ENCODE results near the gene KCNJ9. TPM values are rescaled to one million over a fixed set of nuclear protein-coding genes. Genes with fewer than 3 reads are reported as not detected.

Gene KCNJ9
- total and polyA plus RNA-seq, 2 of the 4 experiments (the other 2 are of a cell fraction): not detected

DNA sequence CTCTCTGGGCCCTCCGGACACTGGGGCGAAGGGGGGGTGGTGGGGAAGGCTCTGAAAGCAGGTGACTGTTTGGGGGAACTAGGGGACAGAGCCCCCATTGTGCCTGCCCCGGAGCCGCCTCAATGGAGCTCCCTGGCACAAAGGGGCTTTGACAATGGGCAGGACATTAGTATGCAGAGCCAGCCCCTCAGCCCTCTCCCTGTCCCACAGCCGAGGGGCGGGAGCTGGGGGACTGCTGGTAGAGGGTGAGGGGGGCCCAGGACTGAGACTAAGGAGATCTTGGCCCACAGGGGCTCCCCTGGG is 19.2 kb upstream of the KCNJ9 start:
- Histone ChIP-seq H3K36me3 (ENCODE audit: control insufficient read depth, insufficient read depth, low read length) (no peaks in the 10 kb centered on the region), H4K91ac (ENCODE audit: insufficient read depth, low read depth, low read length) (no peak overlapping the region), H3K9me3 (ENCODE audit: control insufficient read depth, insufficient read depth, low read length) (no peaks in the 10 kb centered on the region), H3K4me1 (ENCODE audit: control insufficient read depth, insufficient read depth, low read length) (no peaks in the 10 kb centered on the region), H3K9me1 (ENCODE audit: insufficient read depth, low read length) (no peaks in the 10 kb centered on the region), H3K56ac (ENCODE audit: extremely low read depth, insufficient read depth, low read length) (no peak overlapping the region), H2BK5ac (ENCODE audit: low read depth, low read length, poor library complexity, severe bottlenecking) (no peak overlapping the region), H2AK5ac (ENCODE audit: low read depth, low read length) (no peak overlapping the region), H2BK20ac (ENCODE audit: low read depth, low read length) (no peak overlapping the region), H3K14ac (replicated peaks; ENCODE audit: low read depth, low read length) (no peak overlapping the region), H4K8ac (ENCODE audit: low read depth in 2 of 2, low read length in 2 of 2) (no peak overlapping the region), H3K27me3 (ENCODE audit: control insufficient read depth, insufficient read depth, low read length) (peaks cover 68% of the 10 kb centered on the region), H3K4ac (ENCODE audit: low read depth, low read length) (no peak overlapping the region), H4K5ac (ENCODE audit: low read depth, low read length) (no peak overlapping the region), H2BK120ac (ENCODE audit: low read depth, low read length) (no peak overlapping the region), H3K23ac (ENCODE audit: low read depth, low read length) (no peak overlapping the region), H4K20me1 (ENCODE audit: insufficient read depth, low read length) (no peaks in the 10 kb centered on the region), H3K4me3 (ENCODE audit: insufficient read depth, low read depth, low read length) (no peak overlapping the region), H3K27ac (ENCODE audit: insufficient read depth, low read length) (no peak overlapping the region), H3K79me1 (ENCODE audit: low read depth in 1 of 2, low read length in 2 of 2) (no peaks in the 10 kb centered on the region), H2AK9ac (replicated peaks; ENCODE audit: low read depth, low read length, poor library complexity) (no peak overlapping the region), H3K4me2 (ENCODE audit: low read depth, low read length) (no peak overlapping the region), H3K18ac (ENCODE audit: low read depth, low read length) (no peak overlapping the region), H2AFZ (replicated peaks; ENCODE audit: low read length, poor library complexity) (no peak overlapping the region), H2BK15ac (ENCODE audit: low read depth, low read length) (no peak overlapping the region), H3K9ac (ENCODE audit: low read depth, low read length) (no peak overlapping the region)
- intact Hi-C loops (cut with micrococcal nuclease): no loop called here
- CTCF ChIA-PET: no interaction called here
- dilution Hi-C loops (cut with HindIII; ENCODE audit: low sequenced_read_pairs, unreplicated experiment): no loop called here
- ATAC-seq (ENCODE audit: low read depth) (no peak), DNase-seq (no peak)
- in situ Hi-C loops (cut with MboI; ENCODE audit: low sequenced_read_pairs): no loop called here
- POLR2A ChIA-PET (ENCODE audit: unreplicated experiment): no interaction called here
- no peak for TF ChIP-seq RFX5 (IDR thresholded peaks at IDR 0.05; ENCODE audit: low read depth, low read length)
- TF ChIP-seq, protein P1, sequence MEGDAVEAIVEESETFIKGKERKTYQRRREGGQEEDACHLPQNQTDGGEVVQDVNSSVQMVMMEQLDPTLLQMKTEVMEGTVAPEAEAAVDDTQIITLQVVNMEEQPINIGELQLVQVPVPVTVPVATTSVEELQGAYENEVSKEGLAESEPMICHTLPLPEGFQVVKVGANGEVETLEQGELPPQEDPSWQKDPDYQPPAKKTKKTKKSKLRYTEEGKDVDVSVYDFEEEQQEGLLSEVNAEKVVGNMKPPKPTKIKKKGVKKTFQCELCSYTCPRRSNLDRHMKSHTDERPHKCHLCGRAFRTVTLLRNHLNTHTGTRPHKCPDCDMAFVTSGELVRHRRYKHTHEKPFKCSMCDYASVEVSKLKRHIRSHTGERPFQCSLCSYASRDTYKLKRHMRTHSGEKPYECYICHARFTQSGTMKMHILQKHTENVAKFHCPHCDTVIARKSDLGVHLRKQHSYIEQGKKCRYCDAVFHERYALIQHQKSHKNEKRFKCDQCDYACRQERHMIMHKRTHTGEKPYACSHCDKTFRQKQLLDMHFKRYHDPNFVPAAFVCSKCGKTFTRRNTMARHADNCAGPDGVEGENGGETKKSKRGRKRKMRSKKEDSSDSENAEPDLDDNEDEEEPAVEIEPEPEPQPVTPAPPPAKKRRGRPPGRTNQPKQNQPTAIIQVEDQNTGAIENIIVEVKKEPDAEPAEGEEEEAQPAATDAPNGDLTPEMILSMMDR (conservative IDR thresholded peaks at IDR 0.05; ENCODE audit: low read depth, low read length): no peak
- TF ChIP-seq CHD1 (IDR thresholded peaks at IDR 0.05; ENCODE audit: low read depth, low read length): no peak
- TF ChIP-seq, protein P2, sequence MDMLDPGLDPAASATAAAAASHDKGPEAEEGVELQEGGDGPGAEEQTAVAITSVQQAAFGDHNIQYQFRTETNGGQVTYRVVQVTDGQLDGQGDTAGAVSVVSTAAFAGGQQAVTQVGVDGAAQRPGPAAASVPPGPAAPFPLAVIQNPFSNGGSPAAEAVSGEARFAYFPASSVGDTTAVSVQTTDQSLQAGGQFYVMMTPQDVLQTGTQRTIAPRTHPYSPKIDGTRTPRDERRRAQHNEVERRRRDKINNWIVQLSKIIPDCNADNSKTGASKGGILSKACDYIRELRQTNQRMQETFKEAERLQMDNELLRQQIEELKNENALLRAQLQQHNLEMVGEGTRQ (IDR thresholded peaks at IDR 0.05; ENCODE audit: low read depth, low read length): no peak
- TF ChIP-seq POLR2A (IDR thresholded peaks at IDR 0.05; ENCODE audit: low read depth, low read length): no peak
- no peak for TF ChIP-seq RCOR1 (IDR thresholded peaks at IDR 0.05; ENCODE audit: insufficient replicate concordance, low read length)
- TF ChIP-seq NFE2L2 (IDR thresholded peaks at IDR 0.05; ENCODE audit: low read depth, low read length): no peak
- TF ChIP-seq SMC3 (IDR thresholded peaks at IDR 0.05; ENCODE audit: low read depth, low read length): no peak
- TF ChIP-seq, protein P3, sequence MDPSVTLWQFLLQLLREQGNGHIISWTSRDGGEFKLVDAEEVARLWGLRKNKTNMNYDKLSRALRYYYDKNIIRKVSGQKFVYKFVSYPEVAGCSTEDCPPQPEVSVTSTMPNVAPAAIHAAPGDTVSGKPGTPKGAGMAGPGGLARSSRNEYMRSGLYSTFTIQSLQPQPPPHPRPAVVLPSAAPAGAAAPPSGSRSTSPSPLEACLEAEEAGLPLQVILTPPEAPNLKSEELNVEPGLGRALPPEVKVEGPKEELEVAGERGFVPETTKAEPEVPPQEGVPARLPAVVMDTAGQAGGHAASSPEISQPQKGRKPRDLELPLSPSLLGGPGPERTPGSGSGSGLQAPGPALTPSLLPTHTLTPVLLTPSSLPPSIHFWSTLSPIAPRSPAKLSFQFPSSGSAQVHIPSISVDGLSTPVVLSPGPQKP (IDR thresholded peaks at IDR 0.05; ENCODE audit: borderline replicate concordance, low read depth, low read length): no peak
- TF ChIP-seq RAD21 (IDR thresholded peaks at IDR 0.05; ENCODE audit: low read length): no peak
- TF ChIP-seq MXI1 (IDR thresholded peaks at IDR 0.05; ENCODE audit: borderline replicate concordance, low read depth, low read length): no peak
- TF ChIP-seq CEBPB (IDR thresholded peaks at IDR 0.05; ENCODE audit: low read depth, low read length): no peak
- TF ChIP-seq MAFK (IDR thresholded peaks at IDR 0.05; ENCODE audit: low read depth, low read length): no peak
- no peak for TF ChIP-seq MAZ (IDR thresholded peaks at IDR 0.05; ENCODE audit: borderline replicate concordance, low read depth, low read length)
- TF ChIP-seq FOS (IDR thresholded peaks at IDR 0.05; ENCODE audit: low read depth, low read length): no peak
- no peak for TF ChIP-seq BHLHE40 (IDR thresholded peaks at IDR 0.05; ENCODE audit: low read depth, low read length)
- no TSS peak for BruUV-seq (replicated peaks)
- no CpG with 5 or more reads among the region's 6 CpGs for WGBS, 2 experiments (ENCODE audit: extremely low coverage in 2 of 2, insufficient read length in 1 of 2)

All from IMR-90 (cell line).